RWPE2 (cell line): ENCODE data around the gene SUFU.

Experiments used
- ATAC-seq: fragments of 200-7000 bp; cut with Tn5 transposase; 3 replicates; pipeline ENCODE4 v1.9.1; 2021; ENCODE audit warnings: low read depth
- DNase-seq: peaks from one replicate; pipeline ENCODE4 v3.0.0-alpha.2; 2020; ENCODE audit warnings: low spot score
- H3K27ac ChIP-seq: fragments of 450-650 bp; 2 replicates; pipeline ENCODE4 v1.5.1; 2017; ENCODE audit warnings: mild to moderate bottlenecking; ENCODE audit not compliant: poor library complexity, severe bottlenecking
- H3K27me3 ChIP-seq: fragments of 250-450 bp; sonication (Bioruptor Pico); 2 replicates; pipeline ENCODE4 v1.5.1; 2021; ENCODE audit warnings: mild to moderate bottlenecking, moderate library complexity; ENCODE audit not compliant: insufficient read depth, poor library complexity, severe bottlenecking
- H3K36me3 ChIP-seq: fragments of 250-450 bp; sonication (Bioruptor Pico); 2 replicates; pipeline ENCODE4 v1.5.1; 2020; ENCODE audit warnings: low read depth, mild to moderate bottlenecking, moderate library complexity
- H3K4me1 ChIP-seq: fragments of 250-450 bp; sonication (Bioruptor Pico); 2 replicates; pipeline ENCODE4 v1.5.1; 2021; ENCODE audit warnings: mild to moderate bottlenecking, moderate library complexity; ENCODE audit not compliant: insufficient read depth, poor library complexity, severe bottlenecking
- H3K4me3 ChIP-seq: fragments of 250-450 bp; sonication (Bioruptor Pico); 2 replicates; pipeline ENCODE4 v1.5.1; 2021; ENCODE audit warnings: mild to moderate bottlenecking, moderate library complexity; ENCODE audit not compliant: severe bottlenecking
- H3K9me3 ChIP-seq: fragments of 250-450 bp; sonication (Bioruptor Pico); 2 replicates; pipeline ENCODE4 v1.5.1; 2021; ENCODE audit warnings: mild to moderate bottlenecking, moderate library complexity; ENCODE audit not compliant: severe bottlenecking
- TF ChIP-seq, protein P1 (sequence below): fragments of 450-650 bp; IDR thresholded peaks from one replicate; pipeline ENCODE4 v1.5.1; 2017; ENCODE audit warnings: mild to moderate bottlenecking, moderate library complexity; ENCODE audit not compliant: poor library complexity, severe bottlenecking

Gene SUFU

DNA sequence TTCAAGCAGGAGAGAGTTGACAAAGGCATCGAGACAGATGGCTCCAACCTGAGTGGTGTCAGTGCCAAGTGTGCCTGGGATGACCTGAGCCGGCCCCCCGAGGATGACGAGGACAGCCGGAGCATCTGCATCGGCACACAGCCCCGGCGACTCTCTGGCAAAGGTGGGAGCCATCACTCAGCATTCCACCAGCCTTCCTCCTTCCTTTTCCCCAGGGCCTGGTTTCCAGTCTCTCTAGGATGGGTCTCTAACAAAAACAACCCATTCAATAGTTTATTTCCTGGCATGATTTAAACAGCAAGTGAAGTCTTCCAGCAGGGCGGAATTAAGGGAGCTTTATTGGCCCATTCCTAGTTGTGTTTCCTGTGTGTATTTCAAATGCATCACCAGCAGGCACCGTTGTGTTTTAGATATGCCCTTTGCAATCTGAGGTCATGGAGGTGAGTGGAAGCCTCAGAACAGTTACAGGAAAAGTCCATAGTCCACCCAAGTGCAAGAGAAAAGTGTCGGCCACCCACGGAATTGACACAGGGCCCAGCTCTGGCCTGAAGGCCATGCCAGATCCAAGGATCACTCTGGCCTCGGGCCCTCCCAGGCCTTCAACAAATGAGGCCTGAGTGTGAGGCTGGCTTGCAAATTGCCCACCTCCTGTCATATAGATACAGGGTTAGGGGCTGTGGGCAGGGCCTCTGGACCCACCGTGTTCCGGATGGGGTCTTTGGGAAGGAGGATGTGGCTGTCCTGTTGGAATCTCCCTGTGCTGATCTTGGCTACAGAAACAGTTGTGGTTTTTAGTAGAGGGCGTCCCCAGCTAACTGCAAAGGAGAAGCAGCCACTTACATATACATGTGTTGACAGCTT, 93.6 kb downstream of the SUFU start:
- peaks cover 11% of the 10 kb centered on the region; the same call in 1 of the 2 replicates for H3K36me3 ChIP-seq
- no peaks in the 10 kb centered on the region for H3K9me3 ChIP-seq
- no peak overlapping the region for H3K27ac ChIP-seq
- no peaks in the 10 kb centered on the region for H3K27me3 ChIP-seq
- ATAC-seq (no peak), DNase-seq (no peak)
- no peak overlapping the region for H3K4me3 ChIP-seq
- TF ChIP-seq, protein P1, sequence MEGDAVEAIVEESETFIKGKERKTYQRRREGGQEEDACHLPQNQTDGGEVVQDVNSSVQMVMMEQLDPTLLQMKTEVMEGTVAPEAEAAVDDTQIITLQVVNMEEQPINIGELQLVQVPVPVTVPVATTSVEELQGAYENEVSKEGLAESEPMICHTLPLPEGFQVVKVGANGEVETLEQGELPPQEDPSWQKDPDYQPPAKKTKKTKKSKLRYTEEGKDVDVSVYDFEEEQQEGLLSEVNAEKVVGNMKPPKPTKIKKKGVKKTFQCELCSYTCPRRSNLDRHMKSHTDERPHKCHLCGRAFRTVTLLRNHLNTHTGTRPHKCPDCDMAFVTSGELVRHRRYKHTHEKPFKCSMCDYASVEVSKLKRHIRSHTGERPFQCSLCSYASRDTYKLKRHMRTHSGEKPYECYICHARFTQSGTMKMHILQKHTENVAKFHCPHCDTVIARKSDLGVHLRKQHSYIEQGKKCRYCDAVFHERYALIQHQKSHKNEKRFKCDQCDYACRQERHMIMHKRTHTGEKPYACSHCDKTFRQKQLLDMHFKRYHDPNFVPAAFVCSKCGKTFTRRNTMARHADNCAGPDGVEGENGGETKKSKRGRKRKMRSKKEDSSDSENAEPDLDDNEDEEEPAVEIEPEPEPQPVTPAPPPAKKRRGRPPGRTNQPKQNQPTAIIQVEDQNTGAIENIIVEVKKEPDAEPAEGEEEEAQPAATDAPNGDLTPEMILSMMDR, result no peak
- H3K4me1 ChIP-seq, result no peaks in the 10 kb centered on the region

DNA sequence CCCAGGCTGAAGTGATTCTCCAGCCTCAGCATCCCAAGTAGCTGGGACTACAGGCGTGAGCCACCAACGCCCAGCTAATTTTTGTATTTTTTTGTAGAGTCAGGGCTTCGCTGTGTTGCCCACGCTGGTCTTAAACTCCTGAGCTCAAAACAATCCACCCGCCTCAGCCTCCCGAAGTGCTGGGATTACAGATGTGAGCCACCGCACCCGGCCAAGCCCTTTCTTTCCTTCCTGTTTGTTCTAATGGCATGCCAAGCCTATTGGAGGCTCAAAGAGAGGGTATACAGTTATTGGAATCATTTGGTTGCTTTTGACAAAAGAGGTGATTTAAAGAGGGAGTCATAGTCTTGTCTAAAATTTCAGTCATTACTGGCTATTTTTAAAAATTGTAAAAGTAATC, 94.5 kb downstream of the SUFU start:
- ATAC-seq, result no peak
- no peaks in the 10 kb centered on the region for H3K4me1 ChIP-seq

DNA sequence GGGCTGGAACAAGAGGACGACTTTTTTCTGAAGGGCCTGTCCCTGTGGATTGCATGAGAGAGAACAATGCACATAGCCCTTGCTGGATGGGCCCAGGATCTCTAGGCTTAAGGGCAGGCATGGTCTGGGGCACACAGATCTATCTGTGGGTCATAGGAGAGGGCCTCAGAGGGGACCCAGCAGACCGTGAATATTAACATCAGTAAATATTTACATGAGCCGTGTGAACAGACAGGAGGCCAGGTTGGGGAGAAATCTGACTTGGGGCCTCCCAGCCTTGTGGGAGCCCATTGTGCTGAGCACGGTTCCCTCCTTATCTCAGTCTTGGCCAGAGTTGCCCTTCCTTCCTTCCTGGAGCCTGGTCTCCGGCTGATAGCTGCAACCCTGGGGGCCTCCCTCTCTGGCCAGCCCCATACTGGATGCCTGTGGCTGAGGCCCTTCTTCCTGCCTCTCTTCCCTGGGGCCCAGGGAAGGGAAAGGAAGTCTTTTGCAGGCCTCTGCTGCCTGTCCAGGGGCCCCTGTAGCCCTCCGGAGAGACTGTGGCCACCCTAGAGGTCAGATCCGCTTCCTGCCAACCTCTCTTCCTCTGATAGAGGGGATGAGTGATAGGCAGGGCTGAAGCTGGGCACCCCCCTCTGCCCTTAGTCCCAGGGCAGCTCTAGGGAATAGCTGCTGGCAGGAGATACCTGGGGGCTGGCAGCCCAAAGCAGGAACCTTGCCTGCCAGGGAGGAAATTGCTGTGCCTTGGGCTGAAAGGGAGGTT, 96.0 kb downstream of the SUFU start:
- Histone ChIP-seq H3K4me1 (peaks cover 10% of the 10 kb centered on the region), H3K4me3 (no peak overlapping the region), H3K9me3 (no peaks in the 10 kb centered on the region), H3K27ac (no peak overlapping the region), H3K27me3 (no peaks in the 10 kb centered on the region), H3K36me3 (peaks cover 11% of the 10 kb centered on the region; the same call in 1 of the 2 replicates)
- TF ChIP-seq, protein P1, result no peak
- ATAC-seq, result no peak
- no peak for DNase-seq

More for the DNA sequence above, 94.5 kb downstream of the SUFU start:
- no peak overlapping the region for H3K27ac ChIP-seq
- TF ChIP-seq, protein P1, result no peak
- DNase-seq, result no peak
- H3K4me3 ChIP-seq, result no peak overlapping the region
- H3K9me3 ChIP-seq, result no peaks in the 10 kb centered on the region
- no peaks in the 10 kb centered on the region for H3K27me3 ChIP-seq
- H3K36me3 ChIP-seq, result peaks cover 11% of the 10 kb centered on the region; the same call in 1 of the 2 replicates

DNA sequence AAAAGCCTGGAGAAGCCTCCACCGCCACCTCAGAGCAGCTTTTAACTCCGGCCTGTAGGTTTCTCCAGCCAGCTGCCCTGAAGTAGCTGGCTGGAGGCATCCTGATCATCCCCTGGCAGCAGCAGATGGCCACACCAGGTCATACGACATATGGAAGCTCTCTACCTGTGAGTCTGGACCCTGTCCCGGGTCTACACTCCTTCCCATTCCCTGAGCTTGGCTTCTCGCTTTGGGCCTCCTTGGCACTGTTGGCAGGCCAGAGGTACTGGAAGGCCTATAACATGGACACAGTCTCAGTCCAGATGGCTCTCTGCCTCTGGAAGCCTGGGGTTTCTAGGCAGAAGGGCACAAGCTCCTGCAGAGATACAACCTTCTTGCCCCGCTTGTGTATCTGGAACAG, 97.0 kb downstream of the SUFU start:
- no peaks in the 10 kb centered on the region for H3K27me3 ChIP-seq
- ATAC-seq (no peak), DNase-seq (peak; percentile 23)
- H3K9me3 ChIP-seq, result no peaks in the 10 kb centered on the region
- H3K4me1 ChIP-seq, result peaks cover 21% of the 10 kb centered on the region
- peaks cover 11% of the 10 kb centered on the region; the same call in 1 of the 2 replicates for H3K36me3 ChIP-seq
- H3K27ac ChIP-seq, result no peak overlapping the region
- no peak overlapping the region for H3K4me3 ChIP-seq
- TF ChIP-seq, protein P1, result no peak
